ENCODE results near the gene ZFYVE9. TPM values are rescaled to one million over a fixed set of nuclear protein-coding genes. Genes with fewer than 3 reads are reported as not detected.

Gene ZFYVE9
- total and polyA plus RNA-seq, 10 of the 15 experiments (the other 5 are each of a cell fraction or from before 2014, with no cell fraction given): 0.26 to 6.9 (median 2.3) TPM

GRCh38 chr1:52240592-52241210, 98.8 kb downstream of the ZFYVE9 start:
- RAD21 ChIA-PET (ENCODE audit: unreplicated experiment): no interaction called here
- Histone ChIP-seq H3K79me2 (ENCODE audit: control insufficient read depth, insufficient read depth, low read length) (no peaks in the 10 kb centered on the region), H4K20me1 (ENCODE audit: control insufficient read depth, insufficient read depth) (no peaks in the 10 kb centered on the region; the same call in 1 of the 2 replicates), H3K9me3 (replicated peaks; ENCODE audit: control insufficient read depth, insufficient read depth, low read length) (no peaks in the 10 kb centered on the region), H3K27me3 (replicated peaks in 1 of 2; ENCODE audit: control insufficient read depth in 2 of 2, insufficient read depth in 2 of 2, low read length in 1 of 2) (no peaks in the 10 kb centered on the region), H3K9ac (ENCODE audit: control insufficient read depth, insufficient read depth, low read length) (no peak overlapping the region), H3K4me2 (ENCODE audit: control insufficient read depth, insufficient read depth) (no peak overlapping the region), H3K36me3 (ENCODE audit: control insufficient read depth in 2 of 2, insufficient read depth in 2 of 2, low read length in 1 of 2) (no peaks in the 10 kb centered on the region), H3K27ac (ENCODE audit: control insufficient read depth, insufficient read depth) (no peak overlapping the region), H3K4me1 (ENCODE audit: control insufficient read depth, insufficient read depth, low read length) (peaks cover 23% of the 10 kb centered on the region), H2AFZ (ENCODE audit: control insufficient read depth, low read depth, low read length) (no peak overlapping the region), H3K4me3 (no peak overlapping the region)
- BruUV-seq (replicated peaks): no TSS peak
- 82% methylated on average over 4 of the region's 4 CpGs for WGBS (ENCODE audit: insufficient coverage, insufficient replicate concordance, low lambda C conversion rate, missing lambda C conversion rate)
- DNase-seq (ENCODE audit: low read depth, low spot score) (no peak), ATAC-seq (no peak), FAIRE-seq (no peak)
- in situ Hi-C loops (cut with MboI): no loop called here
- SMC1A ChIA-PET (ENCODE audit: uncharacterized antibody, unreplicated experiment): no interaction called here
- POLR2A ChIA-PET: no interaction called here
- CTCF ChIA-PET: interaction anchor here (0.5 to 1.8 kb wide), 3 partner anchors 36 to 101 kb away, joined by 3 to 4 read pairs (median 3); no protein-coding TSS in a partner anchor
- intact Hi-C loops (cut with micrococcal nuclease; ENCODE audit: unreplicated experiment): no loop called here
- TF ChIP-seq REST (IDR thresholded peaks at IDR 0.05; ENCODE audit: low read depth, low read length) (no peak), IKZF2 (IDR thresholded peaks at IDR 0.05) (no peak), PBX3 (IDR thresholded peaks at IDR 0.05; ENCODE audit: insufficient replicate concordance, low read depth, low read length) (no peak), NR2C1 (IDR thresholded peaks at IDR 0.05) (no peak), RAD51 (IDR thresholded peaks at IDR 0.05) (no peak), FOS (IDR thresholded peaks at IDR 0.05; ENCODE audit: borderline replicate concordance, extremely low read depth, insufficient read length) (no peak), CUX1 (IDR thresholded peaks at IDR 0.05; ENCODE audit: insufficient replicate concordance, low read depth, low read length) (no peak), SRF (IDR thresholded peaks at IDR 0.05; ENCODE audit: low read depth in 2 of 2, low read length in 2 of 2) (no peak), ZSCAN29 (IDR thresholded peaks at IDR 0.05) (no peak), BCLAF1 (IDR thresholded peaks at IDR 0.05) (no peak)

Data from GM12878 (cell line).